GM19438 (cell line): Measurements from ENCODE around the gene GPR108.

Source experiments
- ATAC-seq: cut with Tn5 transposase; IDR thresholded peaks from one replicate; pipeline ENCODE4 v1.9.1; 2021; ENCODE audit warnings: low read depth; ENCODE audit not compliant: unreplicated experiment

GPR108 gene

DNA sequence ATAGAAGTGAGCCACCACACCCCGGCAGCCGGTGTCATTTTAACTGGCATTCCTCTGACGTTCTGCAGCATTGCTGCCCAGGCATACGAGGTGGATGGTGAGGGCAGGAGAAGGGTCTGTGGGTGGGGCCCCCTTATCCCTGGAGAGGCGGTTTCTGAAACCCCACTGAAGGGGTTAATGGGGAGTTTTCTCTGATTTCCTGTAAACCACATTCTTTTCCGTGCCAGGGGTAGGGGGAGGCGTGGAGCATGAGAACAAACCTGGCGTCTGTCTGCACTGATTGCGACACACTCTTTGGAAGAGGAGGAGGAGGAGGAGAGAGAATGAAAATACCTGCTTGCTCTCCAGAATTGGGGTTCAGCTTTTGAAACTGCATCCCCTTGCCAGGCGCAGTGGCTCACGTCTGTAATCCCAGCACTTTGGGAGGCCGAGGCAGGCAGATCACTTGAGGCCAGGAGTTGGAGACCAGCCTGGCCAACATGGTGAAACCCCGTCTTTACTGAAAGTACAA is 14.2 kb downstream of the GPR108 start:
- no peak for ATAC-seq

DNA sequence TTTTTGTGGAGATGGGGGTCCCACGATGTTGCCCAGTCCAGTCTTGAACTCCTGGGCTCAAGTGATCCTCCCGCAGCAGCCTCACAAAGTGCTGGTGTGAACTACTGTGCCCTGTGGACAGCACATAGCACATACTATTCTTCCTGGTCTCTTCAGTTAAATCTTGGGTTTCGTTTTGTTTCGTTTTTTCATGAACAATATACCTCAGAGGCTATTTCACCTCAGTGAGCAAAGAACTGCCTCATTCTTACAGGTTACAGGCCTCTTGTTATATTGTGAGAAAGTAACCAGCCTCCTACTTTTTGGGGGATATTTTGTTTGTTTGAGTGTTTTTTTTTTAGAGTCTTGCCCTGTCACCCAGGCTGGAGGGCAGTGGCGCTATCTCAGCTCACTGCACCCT is 15.6 kb downstream of the GPR108 start:
- ATAC-seq = no peak

DNA sequence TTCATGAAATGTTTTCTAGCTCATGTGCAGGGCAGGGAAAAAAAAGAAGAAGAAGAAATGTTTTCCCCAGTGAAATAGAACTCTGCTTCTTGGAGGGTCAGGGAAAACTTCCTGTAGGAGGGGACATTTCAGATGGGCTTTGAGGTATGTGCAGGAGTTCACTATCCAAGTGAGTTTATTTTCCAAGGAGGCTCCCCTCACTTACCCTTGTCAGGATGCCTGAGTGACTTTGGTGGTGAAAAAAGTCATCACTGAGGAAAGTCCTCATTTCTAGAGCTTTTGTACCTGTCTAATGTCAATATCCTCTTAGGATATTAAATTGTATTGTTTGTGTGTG is 16.3 kb downstream of the GPR108 start:
- no peak for ATAC-seq

DNA sequence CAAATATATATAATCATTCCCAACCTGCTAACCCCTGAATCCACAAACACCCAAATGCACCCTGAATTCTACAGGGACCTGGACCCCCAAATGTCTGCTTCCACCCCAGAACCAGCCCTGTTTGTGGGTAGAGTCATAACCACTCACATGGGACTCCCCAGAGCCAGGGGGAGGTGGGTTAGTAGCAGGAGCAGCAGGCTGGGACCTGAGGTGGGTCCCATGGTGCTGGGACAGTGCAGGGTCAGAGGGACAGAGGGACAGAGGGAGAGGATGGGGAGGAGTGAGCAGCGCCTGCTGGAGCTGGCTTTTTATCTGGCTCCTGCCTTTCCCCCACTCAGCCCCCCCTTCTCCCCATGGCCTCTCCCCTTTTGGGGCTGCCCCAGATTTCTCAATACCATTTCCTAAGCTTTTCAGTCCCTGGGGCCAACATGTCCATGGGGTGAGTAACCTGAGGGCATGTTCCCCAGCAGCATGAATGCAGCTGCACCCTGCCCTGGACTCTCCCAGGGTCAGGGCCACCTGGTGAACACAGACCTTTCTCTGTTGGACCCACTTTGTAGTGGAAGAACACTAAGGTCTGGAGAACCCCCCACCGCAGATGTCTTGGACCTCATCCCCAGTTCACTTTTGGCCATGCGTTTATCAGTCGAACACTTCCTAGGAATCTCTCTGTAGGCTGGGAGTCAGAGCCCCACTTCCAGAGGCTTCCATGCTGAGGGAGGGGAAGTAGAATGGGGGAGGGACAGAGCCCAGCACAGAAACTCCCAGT is 16.8 kb downstream of the GPR108 start, which contains the start of gene C3:
Gene C3, minus strand, starts transcription at position 282 of the 769 bp plus-strand sequence. Its CDS starts 61 bp downstream, at position 221.
- ATAC-seq = no peak

DNA sequence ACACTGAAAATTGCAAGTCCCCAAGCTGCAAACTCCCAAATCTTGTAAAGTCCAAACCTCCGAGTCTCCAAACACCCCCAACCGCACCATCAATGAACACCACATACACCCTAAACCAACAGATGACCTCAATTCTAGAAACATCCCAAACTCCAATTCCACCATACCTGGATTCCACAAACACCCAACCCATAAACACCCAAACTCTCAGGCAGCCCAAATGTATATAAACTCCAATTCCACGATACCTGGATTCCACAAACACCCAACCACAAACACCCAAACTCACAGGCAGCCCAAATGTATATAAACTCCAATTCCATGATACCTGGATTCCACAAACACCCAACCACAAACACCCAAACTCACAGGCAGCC is 17.4 kb downstream of the GPR108 start:
- no peak for ATAC-seq

DNA sequence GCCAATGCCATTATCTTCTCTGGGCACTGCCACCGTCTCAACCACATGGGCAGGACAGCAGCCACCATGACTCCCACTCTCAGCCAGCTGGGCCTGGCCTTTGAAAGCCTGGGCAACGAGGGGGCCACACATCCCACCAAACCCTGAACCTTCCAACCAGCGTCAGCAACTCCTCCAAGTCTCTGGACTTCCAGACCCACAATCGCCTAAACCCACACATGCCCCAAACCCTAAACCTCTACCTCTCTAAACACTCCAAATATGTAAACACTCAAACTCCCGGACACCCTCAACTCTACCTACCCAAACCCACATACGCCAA is 17.9 kb downstream of the GPR108 start:
- ATAC-seq = no peak

DNA sequence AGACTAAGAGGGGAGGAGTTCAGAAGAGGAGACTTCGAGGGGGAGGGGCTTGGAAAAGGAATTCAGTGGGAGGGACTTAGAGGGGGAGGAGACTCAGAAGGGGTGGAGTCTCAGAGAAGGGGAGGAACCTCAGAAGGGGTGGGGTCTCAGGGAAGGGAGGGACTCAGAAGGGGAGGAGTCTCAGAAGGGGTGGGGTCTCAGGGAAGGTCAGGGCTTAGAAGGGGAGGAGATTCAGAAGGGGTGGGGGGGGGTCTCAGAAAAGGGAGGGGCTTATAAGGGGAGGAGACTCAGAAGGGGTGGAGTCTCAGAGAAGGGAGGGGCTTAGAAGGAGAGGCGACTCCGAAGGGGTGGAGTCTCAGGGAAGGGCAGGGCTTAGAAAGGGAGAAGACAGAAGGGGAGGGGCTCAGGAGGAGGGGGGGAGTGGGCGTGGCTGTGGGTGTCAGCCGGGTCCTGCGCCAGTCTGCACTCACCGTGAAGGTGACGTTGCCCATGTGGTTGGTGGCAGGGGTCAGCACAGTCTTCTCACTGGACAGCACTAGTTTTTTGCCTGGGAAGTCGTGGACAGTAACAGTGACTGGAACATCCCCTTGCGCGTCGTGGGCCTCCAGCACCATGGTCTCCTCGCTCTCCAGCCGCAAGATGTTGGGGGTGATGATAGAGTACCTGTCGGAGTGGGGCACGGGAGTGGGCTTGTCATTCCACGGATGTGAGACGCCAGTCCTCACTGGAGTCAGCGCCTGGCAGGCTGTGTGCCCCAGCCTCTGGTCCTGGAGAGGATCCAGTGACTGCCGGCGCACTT is 18.4 kb downstream of the GPR108 start:
- no peak for ATAC-seq

DNA sequence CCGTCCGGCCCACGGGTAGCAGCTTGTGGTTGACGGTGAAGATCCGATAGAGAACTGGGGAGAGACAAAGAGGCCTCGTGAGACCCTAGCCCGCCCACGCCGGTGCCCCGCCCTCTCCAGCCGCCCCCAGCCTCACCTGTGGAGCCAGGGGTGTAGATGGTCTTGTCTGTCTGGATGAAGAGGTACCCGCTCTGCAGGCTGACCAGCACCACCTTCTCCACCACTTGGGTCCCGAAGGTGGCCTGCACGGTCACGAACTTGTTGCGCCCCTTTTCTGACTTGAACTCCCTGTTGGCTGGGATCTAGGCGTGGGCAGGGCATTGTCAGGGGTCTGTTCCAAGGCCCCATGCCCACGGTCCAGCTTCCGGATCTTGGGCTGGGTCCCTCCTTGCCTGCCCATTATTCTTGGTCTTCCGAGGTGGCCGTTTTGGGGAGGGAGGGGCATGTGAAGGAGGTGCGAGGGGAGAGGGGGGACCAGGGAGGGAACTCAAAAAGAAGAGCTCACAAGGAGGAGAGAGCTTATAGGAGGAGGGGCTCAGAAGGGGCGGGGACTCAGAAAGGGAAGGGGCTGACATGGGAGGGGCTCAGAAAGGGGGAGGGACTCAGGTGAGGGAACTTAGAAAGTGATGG is 19.2 kb downstream of the GPR108 start:
- ATAC-seq = no peak

DNA sequence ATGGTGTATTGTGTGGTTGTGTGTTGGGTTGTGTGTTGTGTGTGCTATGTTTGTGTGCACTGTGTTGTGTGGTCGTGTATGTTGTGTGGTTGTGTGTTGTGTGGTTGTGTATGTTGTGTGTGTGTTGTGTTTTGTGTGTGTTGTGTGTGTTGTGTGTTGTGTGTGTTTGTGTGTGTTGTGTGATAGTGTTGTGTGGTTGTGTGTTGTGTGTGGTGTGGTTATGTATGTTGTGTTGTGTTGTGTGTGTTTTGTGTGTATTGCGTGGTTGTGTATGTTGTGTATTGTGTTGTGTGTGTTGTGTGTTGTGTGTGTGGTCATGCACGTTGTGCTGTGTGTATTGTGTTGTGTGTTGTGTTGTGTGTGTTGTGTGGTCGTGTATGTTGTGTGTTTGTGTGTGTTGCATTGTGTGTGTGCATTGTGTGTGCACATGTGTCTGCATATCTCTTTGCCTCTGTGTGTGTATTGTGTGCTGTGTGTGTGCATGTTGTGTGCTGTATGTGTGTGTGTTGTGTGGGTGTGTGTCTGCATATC is 19.9 kb downstream of the GPR108 start:
- no peak for ATAC-seq

DNA sequence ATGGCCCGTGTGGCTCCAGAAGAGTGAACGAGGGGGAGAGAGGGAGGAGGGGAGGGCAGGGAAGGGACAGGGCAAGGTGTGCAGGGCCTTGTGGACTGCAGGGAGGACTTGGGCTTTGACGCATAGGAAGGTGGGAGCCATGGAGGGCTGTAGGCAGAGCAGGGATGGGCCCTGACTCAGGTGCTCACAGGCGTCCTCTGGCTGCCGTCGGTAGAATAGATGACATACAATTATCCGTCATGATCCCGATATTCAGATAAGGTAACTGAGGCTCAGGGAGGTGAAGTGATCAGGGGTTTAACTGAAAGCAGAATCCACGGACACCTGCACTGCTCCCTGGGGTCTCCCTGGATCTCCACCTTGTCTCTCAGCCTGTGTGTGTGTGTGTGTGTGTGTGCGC is 20.3 kb downstream of the GPR108 start:
- ATAC-seq = no peak

DNA sequence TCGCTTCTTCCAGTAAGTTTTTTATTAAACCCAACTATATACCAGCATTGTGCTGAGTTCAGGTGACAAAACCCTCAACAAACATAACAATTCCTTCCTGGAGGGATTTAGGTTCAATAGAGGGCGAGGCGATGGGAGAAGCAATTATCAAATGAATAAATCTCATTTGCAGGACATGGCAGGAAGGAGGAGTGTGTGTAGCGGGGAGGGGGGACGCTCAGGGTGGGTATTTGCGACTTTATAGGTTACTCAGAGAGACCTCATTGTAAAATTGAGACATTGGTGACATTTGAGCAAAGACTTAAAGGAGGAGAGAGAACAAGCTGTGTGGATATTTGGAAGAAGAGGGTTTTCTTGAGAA is 20.8 kb downstream of the GPR108 start:
- ATAC-seq = no peak

DNA sequence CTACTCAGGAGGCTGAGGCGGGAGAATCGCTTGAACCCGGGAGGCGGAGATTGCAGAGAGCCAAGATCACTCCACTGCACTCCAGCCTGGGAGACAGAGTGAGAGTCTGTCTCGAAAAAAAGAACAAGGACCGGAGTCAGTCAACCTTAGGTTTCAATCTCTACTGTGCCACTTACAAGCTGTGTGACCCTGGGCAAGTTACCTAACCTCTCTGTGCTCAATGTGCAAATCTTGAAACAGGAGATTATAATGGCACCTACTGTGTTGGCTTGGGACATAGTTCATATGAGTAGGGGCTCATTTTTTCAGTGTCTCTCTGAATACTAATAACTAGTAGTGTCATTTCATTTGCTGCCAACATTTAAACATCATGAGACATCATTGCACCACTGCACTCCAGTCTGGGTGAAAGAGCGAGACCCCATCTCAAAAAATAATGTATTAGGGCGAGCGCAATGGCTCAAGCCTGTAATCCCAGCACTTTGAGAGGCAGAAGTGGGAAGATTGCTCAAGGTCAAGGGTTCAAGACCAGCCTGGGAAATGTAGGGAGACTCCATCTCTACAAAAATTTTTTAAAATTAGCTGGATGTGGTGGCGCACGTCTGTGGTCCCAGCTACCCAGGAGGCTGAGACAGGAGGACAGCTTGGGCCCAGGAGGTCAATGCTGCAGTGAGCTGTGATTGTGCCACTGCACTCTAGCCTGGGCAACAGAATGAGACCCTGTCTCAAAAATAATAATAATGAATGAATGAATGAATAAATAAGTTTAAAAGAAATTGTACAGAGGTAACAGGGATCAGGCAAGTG is 22.4 kb downstream of the GPR108 start:
- ATAC-seq = no peak

DNA sequence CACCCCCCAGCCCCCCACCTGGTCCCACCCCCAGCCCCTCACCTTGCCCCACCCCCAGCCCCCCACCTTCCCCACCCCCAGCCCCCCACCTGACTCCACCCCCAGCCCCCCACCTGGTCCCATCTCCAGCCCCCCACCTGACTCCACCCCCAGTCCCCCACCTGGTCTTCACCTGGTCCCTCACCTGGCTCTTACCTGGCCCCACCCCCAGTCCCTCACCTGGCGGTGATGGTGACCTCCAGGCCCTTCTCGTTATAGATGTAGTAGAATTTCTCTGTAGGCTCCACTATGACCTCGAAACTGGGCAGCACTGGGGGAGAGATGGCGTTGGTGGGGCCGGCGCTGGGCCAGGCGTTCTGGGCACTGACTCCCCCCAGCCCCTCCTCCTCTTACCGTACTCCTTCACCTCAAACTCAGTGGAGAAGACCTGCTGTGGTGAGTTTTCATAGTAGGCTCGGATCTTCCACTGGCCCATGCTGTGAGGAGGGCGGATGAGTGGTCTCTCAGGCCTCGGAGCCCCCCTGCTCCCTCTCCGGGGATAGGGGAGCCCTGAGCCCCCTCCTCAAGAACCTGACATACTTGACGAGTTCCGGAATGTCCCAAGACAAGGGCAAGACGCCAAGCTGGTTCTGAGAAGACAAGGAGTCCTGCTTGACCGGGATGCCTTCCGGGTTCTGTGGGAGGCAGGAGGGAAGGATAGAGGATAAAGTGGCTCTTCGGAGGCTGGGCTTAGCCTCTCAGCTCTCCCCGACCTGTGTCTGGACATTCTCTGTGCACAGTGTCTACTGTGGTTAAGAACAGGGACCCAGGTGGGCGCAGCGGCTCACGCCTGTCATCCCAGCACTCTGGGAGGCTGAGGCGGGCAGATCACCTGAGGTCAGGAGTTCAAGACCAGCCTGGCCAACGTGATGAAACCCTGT is 23.3 kb downstream of the GPR108 start:
- no peak for ATAC-seq

DNA sequence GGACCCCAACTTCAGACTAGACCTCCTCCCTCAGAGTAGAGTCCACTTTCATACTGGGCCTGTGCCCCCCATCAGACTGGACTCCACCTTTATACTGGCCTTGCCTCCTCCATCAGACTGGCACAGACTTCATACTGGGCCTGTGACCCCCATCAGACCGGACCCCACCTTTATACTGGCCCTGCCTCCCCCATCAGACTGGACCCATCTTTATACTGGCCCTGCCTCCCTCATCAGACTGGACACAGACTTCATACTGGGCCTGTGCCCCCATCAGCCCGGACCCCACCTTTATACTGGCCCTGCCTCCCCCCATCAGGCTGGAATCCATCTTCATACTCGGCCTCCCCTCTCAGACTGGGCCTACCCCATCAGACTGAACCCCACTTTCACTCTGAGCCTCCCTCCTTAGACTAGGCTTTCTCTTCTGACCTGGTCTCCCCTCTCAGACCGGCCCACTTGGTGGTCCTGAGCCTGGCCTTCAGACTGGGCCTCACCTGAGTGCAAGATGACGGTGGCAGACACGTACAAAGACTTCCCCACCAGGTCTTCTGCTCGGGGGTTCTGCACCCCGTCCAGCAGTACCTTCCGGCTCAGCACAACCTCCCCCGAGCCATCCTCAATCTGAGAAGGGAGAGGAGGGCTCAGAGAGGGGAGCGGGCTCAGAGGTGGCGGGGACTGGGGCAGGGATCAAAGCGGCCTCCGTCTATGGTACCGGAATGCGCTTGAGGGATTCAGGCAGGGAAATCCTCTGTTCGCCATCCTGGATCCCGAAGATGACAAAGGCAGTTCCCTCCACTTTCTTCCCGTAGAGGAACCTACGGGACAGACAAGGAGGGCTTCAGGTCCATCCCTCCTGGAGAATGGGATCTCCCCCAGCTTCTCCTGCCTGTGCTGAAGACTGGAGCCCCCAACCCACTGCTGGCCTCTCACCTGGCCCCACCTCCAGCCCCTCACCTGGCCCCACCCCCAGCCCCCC is 24.4 kb downstream of the GPR108 start:
- ATAC-seq = no peak

DNA sequence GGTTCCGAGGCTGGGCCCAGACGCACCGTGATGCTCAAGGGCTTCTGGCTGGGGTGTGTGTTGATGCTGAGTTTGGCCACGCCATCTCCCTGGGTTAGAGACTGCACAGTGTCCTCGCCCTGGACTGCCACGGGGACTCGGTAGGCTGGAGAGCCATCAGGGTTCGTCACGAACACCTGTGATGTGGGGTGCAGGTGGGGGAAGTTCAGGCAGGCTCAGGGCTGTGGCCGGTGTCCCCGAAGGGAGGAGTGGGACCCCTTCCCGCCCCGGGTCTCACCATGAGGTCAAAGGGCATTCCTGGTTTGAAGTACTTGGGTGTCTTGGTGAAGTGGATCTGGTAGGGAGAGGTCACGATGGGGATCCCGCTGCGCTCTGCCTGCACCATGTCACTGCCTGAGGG is 25.1 kb downstream of the GPR108 start:
- no peak for ATAC-seq

DNA sequence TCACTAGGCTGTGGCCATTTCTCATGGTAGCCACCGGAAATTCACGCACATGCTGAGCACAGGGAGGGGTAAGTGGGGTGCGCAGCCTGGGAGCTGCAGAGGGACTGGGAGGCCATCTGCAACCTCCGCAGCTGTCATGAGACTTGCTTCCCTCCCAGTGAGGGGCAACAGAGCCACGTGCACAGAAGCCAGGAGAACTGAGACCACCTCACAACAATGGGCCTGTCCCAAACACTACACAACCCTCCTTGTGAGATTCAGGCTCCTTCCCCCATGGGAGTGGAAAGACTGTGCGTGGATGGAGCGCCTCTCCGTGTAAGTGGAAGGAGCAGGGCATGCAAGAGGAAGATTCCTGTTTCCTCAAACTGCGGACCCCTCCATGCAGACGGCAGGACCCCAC is 25.8 kb downstream of the GPR108 start:
- no peak for ATAC-seq

DNA sequence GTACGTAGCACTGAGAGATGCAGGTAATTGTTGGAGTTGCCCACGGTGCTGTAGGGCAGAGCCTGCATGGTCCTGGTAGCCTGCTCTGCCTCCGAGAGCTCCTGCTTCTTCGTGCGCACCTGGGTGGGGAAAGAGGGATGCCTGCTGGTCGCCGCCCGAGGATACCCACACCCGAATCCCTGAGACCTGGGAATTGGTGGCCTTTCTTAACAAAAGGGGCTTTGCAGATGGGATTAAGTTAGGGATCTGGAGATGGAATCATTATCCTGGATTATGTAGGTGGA is 26.4 kb downstream of the GPR108 start:
- no peak for ATAC-seq

DNA sequence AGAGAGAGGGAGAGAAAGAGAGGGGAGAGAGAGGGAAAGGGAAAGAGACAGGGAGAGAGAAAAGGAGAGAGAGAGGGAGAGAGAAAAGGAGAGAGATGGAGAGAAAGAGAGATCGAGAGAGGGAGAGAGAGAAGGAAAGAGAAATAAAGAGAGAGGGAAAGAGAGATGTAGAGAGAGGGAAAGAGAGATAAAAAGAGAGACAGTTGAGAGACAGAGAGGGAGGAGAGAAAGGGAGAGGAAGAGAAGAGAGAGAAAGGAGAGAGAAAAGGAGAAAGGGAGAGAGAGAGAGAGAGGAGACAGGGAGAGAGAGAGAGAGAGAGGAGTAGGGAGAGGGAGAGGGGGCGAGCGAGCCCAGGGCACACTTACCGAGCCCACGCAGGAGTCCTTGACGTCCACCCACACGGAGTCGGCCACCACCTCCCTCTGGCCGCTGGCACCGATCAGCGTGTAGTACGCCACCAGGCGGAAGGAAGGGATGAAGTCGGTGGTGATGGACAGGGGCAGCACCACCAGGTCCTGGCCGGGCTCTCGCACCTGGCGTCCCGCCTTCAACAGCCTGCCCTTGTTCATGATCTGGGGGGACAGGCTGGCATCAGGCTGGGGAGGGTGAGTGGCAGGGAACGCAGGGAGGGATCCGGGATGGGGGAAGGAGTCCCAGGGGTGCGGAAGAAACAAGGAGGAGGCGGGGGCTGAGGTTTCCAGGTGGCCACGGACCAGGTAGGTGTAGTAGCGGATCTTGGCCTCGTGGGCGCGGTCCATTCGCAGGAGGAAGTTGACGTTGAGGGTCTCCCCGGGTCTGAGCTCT is 26.9 kb downstream of the GPR108 start:
- no peak for ATAC-seq
